Endothelial cell of umbilical vein (primary cell): Measurements from ENCODE around the gene DKKL1. TPM values are rescaled to one million over a fixed set of nuclear protein-coding genes. Genes with fewer than 3 reads are reported as not detected.

Source experiments
- BruUV-seq: library from RNA; stranded (reverse); fragments of 400-500 nt; replicated peaks from 2 replicates; lab custom pipeline; 2021; lab: Mats Ljungman, UMichigan
- CTCF ChIA-PET: fragments of 300-600, 350-600 bp; sonication (Branson Sonifier 250); formaldehyde crosslinking; loops from one replicate; lab custom pipeline; 2021; ENCODE audit warnings: antibody characterized with exemption, inconsistent platforms; lab: Charles Lee
- POLR2A ChIA-PET: fragments of 300-600, 350-600 bp; sonication (Branson Sonifier 250); formaldehyde crosslinking; loops from one replicate; lab custom pipeline; 2021; ENCODE audit warnings: antibody characterized with exemption, inconsistent platforms; lab: Charles Lee
- DNase-seq: peaks from one replicate; pipeline ENCODE4 v3.0.0-alpha.2; 2011; ENCODE audit warnings: low read depth, low spot score
- FAIRE-seq: peaks from 2 replicates; lab custom pipeline; 2011; peaks lifted over from hg19 to GRCh38; lab: Jason Lieb, UNC
- H2AFZ ChIP-seq: 2 replicates; pipeline ENCODE4 v1.6.0; 2012; ENCODE audit warnings: low read depth, low read length, control low read depth, inconsistent platforms
- H3K27ac ChIP-seq: 2 replicates; pipeline ENCODE4 v1.5.1; 2011; ENCODE audit warnings: low read depth, mild to moderate bottlenecking, control low read depth, low read length, moderate library complexity; ENCODE audit not compliant: insufficient read depth
- H3K27me3 ChIP-seq, 2 experiments: 2 replicates each; pipeline versions ENCODE4 v1.6.0 to v1.6.1; 2011; ENCODE audit warnings: low read length in 2 of 2, mixed read lengths in 1 of 2; ENCODE audit not compliant: control insufficient read depth in 2 of 2, insufficient read depth in 2 of 2
- H3K36me3 ChIP-seq, 2 experiments: 2 replicates in 1 of 2; 3 replicates in 1 of 2; pipeline ENCODE4 v1.5.1; 2011; ENCODE audit warnings: low read length in 2 of 2, mild to moderate bottlenecking in 1 of 2, moderate library complexity in 1 of 2; ENCODE audit not compliant: control insufficient read depth in 2 of 2, insufficient read depth in 2 of 2; ENCODE audit errors: extremely low read depth in 1 of 2
- H3K4me1 ChIP-seq: 3 replicates; pipeline ENCODE4 v1.5.1; 2011; ENCODE audit warnings: mild to moderate bottlenecking, low read length; ENCODE audit not compliant: control insufficient read depth, insufficient read depth; ENCODE audit errors: extremely low read depth
- H3K4me2 ChIP-seq: 2 replicates; pipeline ENCODE4 v1.6.1; 2011; ENCODE audit warnings: low read length, control low read depth, mixed read lengths; ENCODE audit not compliant: insufficient read depth
- H3K4me3 ChIP-seq, 3 experiments: fragments of 200-600 bp in 1 of 3; sonication (generic), shearing (Covaris generic) in 1 of 3; replicated peaks in 1 of 3; 2 replicates each; pipeline ENCODE4 v1.5.1; 2011 to 2016; ENCODE audit warnings: control low read depth in 3 of 3, low read length in 3 of 3, mild to moderate bottlenecking in 2 of 3, inconsistent platforms in 1 of 3, low read depth in 1 of 3, moderate library complexity in 1 of 3; ENCODE audit not compliant: insufficient read depth in 1 of 3
- H3K79me2 ChIP-seq: 2 replicates; pipeline ENCODE4 v1.6.0; 2012; ENCODE audit warnings: low read length, inconsistent platforms; ENCODE audit not compliant: control insufficient read depth, insufficient read depth
- H3K9ac ChIP-seq: replicated peaks from 2 replicates; pipeline ENCODE3; 2011; ENCODE audit warnings: low read length, control low read depth; ENCODE audit not compliant: insufficient read depth; ENCODE audit errors: extremely low read depth
- H3K9me1 ChIP-seq: replicated peaks from 3 replicates; pipeline ENCODE4 v1.6.0; 2011; ENCODE audit warnings: mild to moderate bottlenecking, low read length; ENCODE audit not compliant: control insufficient read depth, insufficient read depth; ENCODE audit errors: extremely low read depth
- H3K9me3 ChIP-seq: replicated peaks from 2 replicates; pipeline ENCODE4 v1.5.1; 2012; ENCODE audit warnings: low read length, inconsistent platforms; ENCODE audit not compliant: control insufficient read depth, insufficient read depth
- H4K20me1 ChIP-seq: replicated peaks from 2 replicates; pipeline ENCODE3; 2011; ENCODE audit warnings: mild to moderate bottlenecking, low read length; ENCODE audit not compliant: control insufficient read depth, insufficient read depth; ENCODE audit errors: extremely low read depth
- CTCF ChIP-seq, 2 donors: IDR thresholded peaks; 1 replicate in 1 of 2; 2 replicates in 1 of 2; pipeline ENCODE4 v1.5.1; 2011; ENCODE audit warnings: low read length in 2 of 2, mild to moderate bottlenecking in 2 of 2, moderate library complexity in 2 of 2, control low read depth in 1 of 2, inconsistent platforms in 1 of 2, low read depth in 1 of 2; ENCODE audit not compliant: insufficient read depth in 1 of 2; ENCODE audit errors: extremely low read depth in 1 of 2
- EZH2 ChIP-seq: IDR thresholded peaks from 2 replicates; pipeline ENCODE4 v1.6.1; 2012; ENCODE audit warnings: borderline replicate concordance, low read depth, mild to moderate bottlenecking, moderate library complexity, low read length, inconsistent platforms; ENCODE audit not compliant: severe bottlenecking
- FOS ChIP-seq: IDR thresholded peaks from 2 replicates; pipeline ENCODE4 v1.6.1; 2011; ENCODE audit warnings: mild to moderate bottlenecking, low read length, moderate library complexity, borderline replicate concordance; ENCODE audit not compliant: insufficient read depth
- GATA2 ChIP-seq: IDR thresholded peaks from 2 replicates; pipeline ENCODE4 v1.7.0; 2011; ENCODE audit warnings: low read depth, mild to moderate bottlenecking, moderate library complexity, mixed read lengths, low read length; ENCODE audit not compliant: insufficient read length, insufficient read depth
- JUN ChIP-seq: IDR thresholded peaks from 2 replicates; pipeline ENCODE4 v1.6.1; 2011; ENCODE audit warnings: borderline replicate concordance, low read depth; ENCODE audit not compliant: insufficient read length, insufficient read depth
- MAX ChIP-seq: IDR thresholded peaks from 2 replicates; pipeline ENCODE4 v1.6.1; 2011; ENCODE audit not compliant: insufficient read depth, insufficient read length
- MYC ChIP-seq: IDR thresholded peaks from one replicate; pipeline ENCODE4 v1.6.1; 2011; ENCODE audit warnings: mild to moderate bottlenecking, low read depth, low read length
- POLR2A ChIP-seq: IDR thresholded peaks from 2 replicates; pipeline ENCODE4 v1.6.1; 2012; ENCODE audit warnings: low read depth, mild to moderate bottlenecking, control low read depth, low read length
- POLR2AphosphoS5 ChIP-seq: IDR thresholded peaks from 2 replicates; pipeline ENCODE4 v1.6.1; 2012; ENCODE audit warnings: low read depth, mild to moderate bottlenecking, control low read depth, low read length, moderate library complexity; ENCODE audit not compliant: insufficient read depth
- dilution Hi-C: fragments of 300-500 bp; cut with MboI; formaldehyde crosslinking; loops from one replicate; pipeline ENCODE4 v1.15.0; 2019; ENCODE audit warnings: low sequenced_read_pairs; ENCODE audit not compliant: extremely low pct_ligation_motif_present
- intact Hi-C: fragments of 100-400 bp; cut with micrococcal nuclease; formaldehyde crosslinking; loops from one replicate; pipeline ENCODE4 v1.10.0; 2022
- polyA plus RNA-seq, 4 experiments: library from polyadenylated mRNA; depleted of rRNA in 3 of 4; stranded (reverse) in 3 of 4; unstranded in 1 of 4; fragments of >200 nt; gene quantifications; 2 replicates each; pipeline versions ENCODE4 v1.2.1 to v1.2.3, GENCODE V29; 2011 to 2012; ENCODE audit warnings: missing spikeins in 1 of 4
- total RNA-seq: library from RNA; stranded (reverse); gene quantifications from 2 replicates; pipeline ENCODE4 v1.2.3, GENCODE V29; 2021

The DKKL1 gene
- total and polyA plus RNA-seq, 2 donors (not counting 3 experiments of a cell fraction or from before 2014, with no cell fraction given), result 0.21 TPM; not detected in 1

DNA sequence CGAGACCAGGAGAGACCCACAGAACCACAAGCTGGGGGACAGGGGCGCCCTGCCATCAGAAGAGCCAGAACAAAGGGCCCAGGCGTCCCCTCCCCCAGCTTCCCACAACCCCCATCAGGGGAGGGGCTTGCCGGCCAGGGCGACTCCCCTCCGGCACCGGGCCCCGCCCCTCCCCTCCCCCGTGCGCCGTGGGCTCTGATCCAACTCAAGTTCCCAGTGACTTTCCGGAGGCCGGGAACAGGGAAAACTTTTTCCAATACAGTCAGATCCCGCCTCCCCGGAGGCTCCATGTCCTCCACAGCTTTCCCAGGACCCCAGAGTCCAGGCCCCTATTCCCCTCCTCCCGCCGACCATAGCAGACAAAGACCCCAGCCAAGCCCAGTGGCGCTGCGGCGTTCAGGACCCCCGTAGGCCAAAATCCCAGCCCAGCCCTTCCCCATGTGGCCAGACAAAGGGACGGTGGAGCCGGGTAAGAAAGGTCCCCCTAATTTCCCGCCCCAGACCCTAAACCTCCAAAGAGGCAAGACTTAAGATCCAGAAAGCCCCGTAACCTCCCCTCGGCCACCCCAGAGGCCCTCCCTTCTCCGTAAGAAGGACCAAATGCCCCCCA lies 2.1 kb upstream of the DKKL1 start:
- Histone ChIP-seq H3K27me3 (no peaks in the 10 kb centered on the region), H3K4me3 (peak overlapping the region; percentile 83 to 97 (median 95)), H3K9ac (peak overlapping the region; percentile 98), H3K9me3 (no peaks in the 10 kb centered on the region), H3K27ac (peak overlapping the region; percentile 91), H3K4me1 (peaks cover 23% of the 10 kb centered on the region), H3K4me2 (peak overlapping the region; percentile 65), H3K9me1 (no peaks in the 10 kb centered on the region), H4K20me1 (no peaks in the 10 kb centered on the region), H3K79me2 (peaks cover 36% of the 10 kb centered on the region), H2AFZ (peak overlapping the region; percentile 49), H3K36me3 (peaks cover 7% of the 10 kb centered on the region in 2 experiments)
- no peak for TF ChIP-seq JUN
- TF ChIP-seq POLR2AphosphoS5, result peak; percentile 91
- peak; percentile 84 for TF ChIP-seq POLR2A
- ChIA-PET CTCF (interaction anchor here (0.6 to 1.3 kb wide), 10 partner anchors 17 to 243 kb away, joined by 3 read pairs; no protein-coding TSS in a partner anchor), POLR2A (interaction anchor here (0.5 kb wide), 1 partner anchor 84 kb away, joined by 5 read pairs; no protein-coding TSS in a partner anchor)
- TSS peak; percentile 96 for BruUV-seq
- intact Hi-C loops (loop anchor here (1.0 to 2.0 kb wide), 2 partner anchors 21 to 31 kb away; no protein-coding TSS in a partner anchor), dilution Hi-C loops (no loop called here)
- DNase-seq (peak; percentile 92), FAIRE-seq (peak; percentile 96)

DNA sequence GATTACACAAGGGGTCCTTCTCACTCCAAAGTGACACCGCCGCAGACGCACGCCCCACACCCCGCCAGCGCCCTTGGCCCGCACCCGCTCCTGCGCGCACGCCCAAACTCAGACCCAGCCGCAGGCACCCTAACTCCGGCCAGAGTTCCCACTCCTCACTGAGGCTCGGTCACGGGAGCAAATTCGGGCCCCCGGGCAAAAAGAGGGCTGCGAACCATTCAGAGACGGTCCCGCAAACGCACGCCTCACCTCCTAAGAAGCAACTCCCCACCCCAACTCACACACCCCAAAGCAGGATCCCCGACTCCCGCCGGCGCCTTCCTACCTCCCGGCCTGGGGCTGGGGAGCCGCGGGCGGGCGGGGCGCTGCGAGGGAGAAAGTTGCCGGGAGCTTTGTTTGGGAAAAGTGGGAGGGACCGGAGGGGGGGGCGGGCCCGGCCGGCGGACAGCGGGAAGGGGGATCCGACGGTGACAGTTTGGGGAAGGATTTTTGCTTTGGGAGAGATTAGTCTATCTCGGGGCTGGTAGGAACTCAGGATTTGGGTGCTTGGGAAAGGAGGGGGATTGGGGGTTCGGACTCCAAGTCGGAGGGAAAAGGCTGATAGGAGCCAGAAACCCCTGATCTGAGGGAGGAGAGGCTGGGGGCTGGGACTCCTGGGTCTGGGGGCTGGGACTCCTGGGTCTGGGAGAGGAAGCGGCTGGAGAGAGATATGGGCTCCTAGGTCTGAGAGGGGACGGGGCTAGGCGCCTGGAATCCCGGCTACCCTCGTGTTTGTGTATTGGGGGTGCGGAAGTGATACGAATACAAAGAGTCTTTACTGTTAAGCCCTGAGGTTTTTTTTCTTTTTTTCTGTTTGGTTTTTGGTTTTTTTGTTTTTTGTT lies 1.4 kb upstream of the DKKL1 start, which contains the start of gene TEAD2:
TSS of gene TEAD2 (minus strand) at position 369 of the 881 bp plus-strand sequence. CDS start 2,341 bp downstream, outside the sequence.
- peak; percentile 63 for DNase-seq
- Histone ChIP-seq H3K9me1 (no peaks in the 10 kb centered on the region), H3K27ac (peak within 1 kb of the TSS; percentile 91), H3K27me3 (no peaks in the 10 kb centered on the region), H3K4me1 (peaks cover 17% of the 10 kb centered on the region), H3K4me3 (peak within 1 kb of the TSS; percentile 83 to 97 (median 95)), H2AFZ (peak within 1 kb of the TSS; percentile 75), H3K36me3 (peaks cover 7% of the 10 kb centered on the region in 2 experiments), H3K4me2 (peak within 1 kb of the TSS; percentile 82), H3K9me3 (no peaks in the 10 kb centered on the region), H3K9ac (peak within 1 kb of the TSS; percentile 98), H3K79me2 (peaks cover 36% of the 10 kb centered on the region), H4K20me1 (no peaks in the 10 kb centered on the region)
- POLR2A ChIA-PET, result interaction anchor here (0.8 to 1.0 kb wide), 2 partner anchors 13 to 16 kb away, joined by 3 read pairs; no protein-coding TSS in a partner anchor
- TF ChIP-seq EZH2 (no peak), POLR2AphosphoS5 (peak; percentile 49), MYC (no peak), GATA2 (no peak), POLR2A (peak; percentile 49), JUN (no peak), MAX (no peak), CTCF (IDR thresholded peaks at IDR 0.05; ENCODE audit: extremely low read depth in 1 of 2, insufficient read depth in 1 of 2, low read depth in 1 of 2, low read length in 2 of 2) (no peak), FOS (no peak)
- FAIRE-seq, result peak; percentile 95
- CTCF ChIA-PET, result interaction anchor here (0.6 to 1.3 kb wide), 13 partner anchors 9 to 244 kb away, joined by 3 read pairs; partner anchors contain the start of gene SLC17A7
- BruUV-seq, result no TSS peak
- intact Hi-C loops, result loop anchor here (2.0 kb wide), 1 partner anchor 31 kb away; no protein-coding TSS in a partner anchor
- dilution Hi-C loops, result no loop called here
